Neural cell (in vitro differentiated cells): ENCODE results near the gene KRT32. TPM values are rescaled to one million over a fixed set of nuclear protein-coding genes. Genes with fewer than 3 reads are reported as not detected.

Experiments
- H2AFZ ChIP-seq: fragments of 200-600, 300-800 bp; sonication (generic), shearing (Covaris generic); 2 replicates; pipeline ENCODE4 v1.6.0; 2014; ENCODE audit warnings: low read depth, mild to moderate bottlenecking, antibody characterized with exemption, low read length, moderate library complexity
- H3F3A ChIP-seq: fragments of 200-600 bp; shearing (Covaris generic); 2 replicates; pipeline ENCODE4 v1.6.1; 2016; ENCODE audit warnings: mild to moderate bottlenecking, moderate library complexity, mixed read lengths, antibody characterized with exemption, low read length; ENCODE audit not compliant: insufficient read depth, poor library complexity, severe bottlenecking
- H3K27ac ChIP-seq: fragments of 200-600, 300-800 bp; sonication (generic), shearing (Covaris generic); 2 replicates; pipeline ENCODE4 v1.5.1; 2014; ENCODE audit warnings: mild to moderate bottlenecking, low read length, moderate library complexity
- H3K27me3 ChIP-seq: fragments of 300-800, 200-600 bp; sonication (generic), shearing (Covaris generic); 2 replicates; pipeline ENCODE4 v1.6.0; 2014; ENCODE audit warnings: mild to moderate bottlenecking, low read depth, low read length, moderate library complexity; ENCODE audit not compliant: insufficient read depth
- H3K36me3 ChIP-seq: fragments of 300-800, 200-600 bp; sonication (generic), shearing (Covaris generic); 2 replicates; pipeline ENCODE4 v1.5.1; 2014; ENCODE audit warnings: mild to moderate bottlenecking, antibody characterized with exemption, low read length, moderate library complexity; ENCODE audit not compliant: insufficient read depth
- H3K4me2 ChIP-seq: fragments of 300-800, 200-600 bp; sonication (generic), shearing (Covaris generic); 2 replicates; pipeline ENCODE4 v1.6.0; 2014; ENCODE audit warnings: mild to moderate bottlenecking, low read length
- H3K4me3 ChIP-seq: fragments of 300-800, 200-600 bp; sonication (generic), shearing (Covaris generic); 2 replicates; pipeline ENCODE4 v1.5.1; 2014; ENCODE audit warnings: mild to moderate bottlenecking, low read length, moderate library complexity
- H3K79me2 ChIP-seq: fragments of 200-600 bp; shearing (Covaris generic); replicated peaks from 2 replicates; pipeline ENCODE4 v1.6.0; 2014; ENCODE audit warnings: mild to moderate bottlenecking, low read length, moderate library complexity; ENCODE audit not compliant: insufficient read depth
- H3K9ac ChIP-seq: fragments of 300-800, 200-600 bp; sonication (generic), shearing (Covaris generic); 2 replicates; pipeline ENCODE4 v1.6.1; 2016; ENCODE audit warnings: mild to moderate bottlenecking, low read length, mixed read lengths
- H3K9me2 ChIP-seq: fragments of 200-600 bp; shearing (Covaris generic); 2 replicates; pipeline ENCODE4 v1.6.1; 2016; ENCODE audit warnings: mild to moderate bottlenecking, low read length, mixed read lengths; ENCODE audit not compliant: insufficient read depth
- H3K9me3 ChIP-seq: fragments of 200-600, 300-800 bp; sonication (generic), shearing (Covaris generic); 2 replicates; pipeline ENCODE4 v1.6.1; 2016; ENCODE audit warnings: mild to moderate bottlenecking, mixed run types, low read length, moderate library complexity, mixed read lengths
- H4K20me1 ChIP-seq: fragments of 200-600 bp; shearing (Covaris generic); 2 replicates; pipeline ENCODE4 v1.6.1; 2016; ENCODE audit warnings: mild to moderate bottlenecking, mixed run types; ENCODE audit not compliant: insufficient read depth
- CTCF ChIP-seq: fragments of 450-650 bp; IDR thresholded peaks from 2 replicates; pipeline ENCODE4 v1.5.1; 2014; ENCODE audit warnings: antibody characterized with exemption, mild to moderate bottlenecking, moderate library complexity; ENCODE audit not compliant: poor library complexity, severe bottlenecking
- EP300 ChIP-seq: fragments of 450-650 bp; conservative IDR thresholded peaks from 2 replicates; pipeline ENCODE4 v1.6.1; 2014; ENCODE audit warnings: antibody characterized with exemption, mild to moderate bottlenecking, moderate library complexity; ENCODE audit not compliant: poor library complexity, severe bottlenecking
- EZH2 ChIP-seq: fragments of 200-600, 300-800 bp; shearing (Covaris generic), sonication (generic); IDR thresholded peaks from 2 replicates; pipeline ENCODE4 v1.6.1; 2014; ENCODE audit warnings: antibody characterized with exemption, low read length, borderline replicate concordance, mild to moderate bottlenecking; ENCODE audit not compliant: insufficient read depth, poor library complexity, severe bottlenecking
- MXI1 ChIP-seq: fragments of 450-650 bp; conservative IDR thresholded peaks from 2 replicates; pipeline ENCODE4 v1.6.1; 2014; ENCODE audit warnings: antibody characterized with exemption, mild to moderate bottlenecking; ENCODE audit not compliant: poor library complexity, severe bottlenecking
- POLR2AphosphoS5 ChIP-seq: IDR thresholded peaks from 2 replicates; pipeline ENCODE4 v1.6.1; 2012
- RAD21 ChIP-seq: fragments of 450-650 bp; conservative IDR thresholded peaks from 2 replicates; pipeline ENCODE4 v1.6.1; 2014; ENCODE audit warnings: antibody characterized with exemption, mild to moderate bottlenecking, moderate library complexity
- REST ChIP-seq: IDR thresholded peaks from 2 replicates; pipeline ENCODE4 v1.6.1; 2012; ENCODE audit warnings: borderline replicate concordance
- polyA minus RNA-seq: library from RNA; depleted of rRNA, polyadenylated mRNA; stranded (reverse); fragments of >200 nt; gene quantifications from 2 replicates; pipeline ENCODE4 v1.2.3, GENCODE V29; 2014
- polyA plus RNA-seq: library from polyadenylated mRNA; depleted of rRNA; stranded (reverse); fragments of >200 nt; gene quantifications from 2 replicates; pipeline ENCODE4 v1.2.3, GENCODE V29; 2014

KRT32 gene
- not detected in 2 replicates for polyA plus RNA-seq
- not detected in 2 replicates for polyA minus RNA-seq

GRCh38 chr17:41466988-41467387 lies at the start of gene KRT32:
KRT32 (minus strand) TSS chr17:41467386; CDS start chr17:41467325, 61 bp downstream.
- Histone ChIP-seq H4K20me1 (no peaks in the 10 kb centered on the region), H3K27me3 (no peaks in the 10 kb centered on the region), H3K9me3 (no peaks in the 10 kb centered on the region), H3K9ac (no peak within 1 kb of the TSS), H3K36me3 (no peaks in the 10 kb centered on the region), H3K79me2 (no peaks in the 10 kb centered on the region), H3K4me3 (no peak within 1 kb of the TSS), H3K4me2 (no peak within 1 kb of the TSS), H2AFZ (no peak within 1 kb of the TSS), H3K27ac (no peak within 1 kb of the TSS), H3F3A (no peaks in the 10 kb centered on the region), H3K9me2 (no peaks in the 10 kb centered on the region)
- TF ChIP-seq REST (no peak), MXI1 (no peak), RAD21 (no peak), CTCF (no peak)

GRCh38 chr17:41516830-41517283 lies 49.7 kb upstream of the KRT32 start:
- H3K79me2 ChIP-seq, result no peaks in the 10 kb centered on the region
- TF ChIP-seq EP300 (no peak), EZH2 (no peak), POLR2AphosphoS5 (no peak), REST (no peak)
- H3K9ac ChIP-seq, result no peak overlapping the region
- H3K27ac ChIP-seq, result no peak overlapping the region
- no peaks in the 10 kb centered on the region for H3K9me3 ChIP-seq
- H4K20me1 ChIP-seq, result no peaks in the 10 kb centered on the region
- H3K9me2 ChIP-seq, result no peaks in the 10 kb centered on the region
- H3K27me3 ChIP-seq, result no peaks in the 10 kb centered on the region
- H3K36me3 ChIP-seq, result no peaks in the 10 kb centered on the region
- H3F3A ChIP-seq, result no peaks in the 10 kb centered on the region
- no peak overlapping the region for H2AFZ ChIP-seq
- H3K4me2 ChIP-seq, result no peak overlapping the region
- no peak overlapping the region for H3K4me3 ChIP-seq
